HG02678 (cell line): ENCODE results near the gene SLC35F3.
"Not testable (repeated sequence)": the region's sequence is repeated elsewhere in the genome, so short reads cannot be mapped to it uniquely, and the experiment has no call there.

ENCODE experiments used
- ATAC-seq: cut with Tn5 transposase; IDR thresholded peaks from one replicate; pipeline ENCODE4 v1.9.1; 2021; ENCODE audit warnings: mild to moderate bottlenecking, moderate library complexity; ENCODE audit not compliant: unreplicated experiment

Gene SLC35F3

GRCh38 chr1:233904633-233905415, at the start of gene SLC35F3:
SLC35F3 (plus strand) TSS chr1:233904676.
- no peak for ATAC-seq

DNA sequence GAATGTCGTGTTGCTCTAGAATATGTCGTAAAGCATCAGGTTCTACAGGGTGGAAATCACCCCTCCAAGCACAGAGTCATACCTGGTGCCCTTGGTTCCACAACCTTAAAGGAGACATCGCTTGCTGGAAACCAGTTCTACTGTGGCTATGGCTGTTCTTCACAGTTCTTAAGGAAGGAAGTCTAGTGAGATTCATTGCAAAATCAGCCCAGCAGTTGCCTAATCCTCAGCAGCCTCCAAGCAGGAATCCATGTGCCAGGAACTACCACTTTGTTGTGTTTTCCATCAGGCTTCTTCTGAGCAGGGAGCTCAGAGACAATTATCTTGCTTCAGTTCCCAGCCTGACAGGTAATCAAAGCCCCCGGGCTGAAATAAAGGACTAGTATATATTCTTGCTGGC, 45.0 kb upstream of the SLC35F3 start:
- ATAC-seq = no peak

GRCh38 chr1:233863901-233864545, 40.5 kb upstream of the SLC35F3 start:
- ATAC-seq = no peak

GRCh38 chr1:233864578-233864977, 39.9 kb upstream of the SLC35F3 start:
- no peak for ATAC-seq

- ATAC-seq = no peak
Measured at GRCh38 chr1:233865216-233865615, 39.3 kb upstream of the SLC35F3 start.

DNA sequence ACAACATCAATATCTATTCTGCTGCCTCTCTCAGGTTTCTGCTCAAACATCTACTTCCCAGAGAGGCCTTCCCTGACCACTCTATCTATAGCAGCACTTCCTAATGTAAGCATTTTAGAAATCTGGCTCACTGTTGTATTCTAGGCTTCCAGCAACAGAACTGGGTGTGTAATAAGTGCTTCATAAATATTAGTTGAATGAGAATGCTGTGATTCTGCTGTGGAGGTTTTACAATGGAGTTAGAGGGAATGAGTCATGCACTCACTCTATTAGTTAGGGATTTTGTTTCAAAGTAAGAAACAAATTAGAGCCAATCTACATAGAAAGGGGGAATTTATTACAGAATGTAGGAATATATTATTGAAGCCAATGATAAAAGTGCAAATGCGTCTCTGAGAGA, 38.6 kb upstream of the SLC35F3 start:
- no peak for ATAC-seq

DNA sequence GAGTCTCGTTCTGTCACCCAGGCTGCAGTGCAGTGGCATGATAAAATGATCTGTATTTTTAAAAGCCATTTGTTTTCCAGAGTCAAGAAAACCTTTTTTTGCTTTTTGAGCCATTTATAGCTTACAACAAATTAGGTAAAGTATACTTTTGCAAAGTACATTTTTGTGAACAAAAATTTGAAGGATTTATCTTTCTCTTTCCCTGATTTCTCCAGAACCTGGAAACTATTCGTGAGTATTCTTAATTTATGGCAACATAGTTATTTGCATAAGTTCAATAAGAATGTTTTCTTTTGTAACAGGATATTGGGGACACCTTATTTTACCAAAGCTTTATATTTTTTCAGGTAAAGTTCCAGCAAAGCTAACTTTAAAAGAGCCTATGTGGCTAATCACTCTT, 37.4 kb upstream of the SLC35F3 start:
- no peak for ATAC-seq

GRCh38 chr1:233868461-233868860, 36.0 kb upstream of the SLC35F3 start:
- no peak for ATAC-seq

- ATAC-seq = no peak
Measured at GRCh38 chr1:233869680-233870079, 34.8 kb upstream of the SLC35F3 start.

GRCh38 chr1:233873666-233874065, 30.8 kb upstream of the SLC35F3 start:
- ATAC-seq = no peak

DNA sequence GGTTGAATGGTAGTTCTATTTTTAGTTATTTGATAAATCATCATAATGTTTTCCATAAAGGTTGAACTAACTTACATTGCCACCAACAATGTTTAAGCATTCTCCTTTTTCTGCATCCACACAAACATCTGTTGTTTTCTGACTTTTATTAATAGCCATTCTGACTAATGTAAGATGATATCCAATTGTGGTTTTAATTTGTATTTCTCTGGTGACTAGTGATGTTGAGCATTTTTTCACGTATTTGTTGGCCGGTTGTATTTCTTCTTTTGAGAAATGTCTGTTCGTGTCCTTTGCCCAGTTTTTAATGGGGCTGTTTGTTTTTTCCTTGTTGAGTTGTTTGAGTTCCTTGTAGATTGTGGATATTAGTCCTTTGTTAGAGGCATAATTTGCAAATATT, 24.6 kb upstream of the SLC35F3 start:
- no peak for ATAC-seq

GRCh38 chr1:233883671-233884070, 20.8 kb upstream of the SLC35F3 start:
- ATAC-seq = no peak

DNA sequence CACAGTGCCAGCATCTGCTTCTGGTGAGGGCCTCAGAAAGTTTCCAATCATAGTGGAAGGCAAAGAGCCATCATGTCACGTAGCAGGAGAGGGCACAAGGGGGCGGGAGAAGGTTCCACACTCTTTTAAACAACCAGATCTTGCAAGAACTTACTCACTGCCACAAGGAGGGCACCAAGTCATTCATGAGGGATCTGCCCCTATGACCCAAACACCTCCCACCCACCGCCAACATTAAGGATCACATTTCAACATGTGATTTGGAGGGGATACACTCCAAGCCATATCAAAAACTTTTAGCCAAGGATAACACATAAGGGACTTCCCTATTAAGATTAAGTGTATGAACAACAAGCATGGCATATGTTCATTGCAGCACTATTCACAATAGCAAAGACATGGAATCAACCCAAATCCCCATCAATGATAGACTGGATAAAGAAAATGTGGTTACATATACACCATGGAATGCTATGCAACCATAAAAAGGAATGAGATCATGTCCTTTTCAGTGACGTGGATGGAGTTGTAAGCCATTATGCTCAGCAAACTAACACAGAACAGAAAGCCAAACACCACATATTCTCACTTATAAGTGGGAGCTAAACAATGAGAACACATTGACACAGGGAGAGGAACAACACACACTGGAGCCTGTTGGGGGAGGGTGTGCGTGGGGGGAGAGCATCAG, 19.9 kb upstream of the SLC35F3 start:
- no peak for ATAC-seq

- ATAC-seq = no peak
Measured at GRCh38 chr1:233885196-233885920, 19.1 kb upstream of the SLC35F3 start.

DNA sequence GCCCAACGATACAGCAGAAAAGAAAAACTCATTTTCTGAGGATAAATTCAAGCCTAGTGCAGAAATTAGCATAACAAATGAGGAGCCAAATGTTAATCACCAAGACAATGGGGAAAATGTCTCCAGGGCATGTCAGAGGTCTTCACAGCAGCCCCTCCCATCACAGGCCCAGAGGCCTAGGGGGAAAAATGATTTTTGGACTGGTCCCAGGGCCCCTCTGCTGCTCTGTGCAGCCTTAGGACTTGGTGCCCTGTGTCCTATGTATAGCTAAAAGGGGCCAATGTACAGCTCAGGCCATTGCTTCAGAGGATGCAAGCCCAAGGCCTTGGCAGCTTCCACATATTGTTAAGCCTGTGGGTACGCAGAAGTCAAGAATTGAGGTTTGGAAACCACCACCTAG, 13.3 kb upstream of the SLC35F3 start:
- ATAC-seq = not testable (repeated sequence)

DNA sequence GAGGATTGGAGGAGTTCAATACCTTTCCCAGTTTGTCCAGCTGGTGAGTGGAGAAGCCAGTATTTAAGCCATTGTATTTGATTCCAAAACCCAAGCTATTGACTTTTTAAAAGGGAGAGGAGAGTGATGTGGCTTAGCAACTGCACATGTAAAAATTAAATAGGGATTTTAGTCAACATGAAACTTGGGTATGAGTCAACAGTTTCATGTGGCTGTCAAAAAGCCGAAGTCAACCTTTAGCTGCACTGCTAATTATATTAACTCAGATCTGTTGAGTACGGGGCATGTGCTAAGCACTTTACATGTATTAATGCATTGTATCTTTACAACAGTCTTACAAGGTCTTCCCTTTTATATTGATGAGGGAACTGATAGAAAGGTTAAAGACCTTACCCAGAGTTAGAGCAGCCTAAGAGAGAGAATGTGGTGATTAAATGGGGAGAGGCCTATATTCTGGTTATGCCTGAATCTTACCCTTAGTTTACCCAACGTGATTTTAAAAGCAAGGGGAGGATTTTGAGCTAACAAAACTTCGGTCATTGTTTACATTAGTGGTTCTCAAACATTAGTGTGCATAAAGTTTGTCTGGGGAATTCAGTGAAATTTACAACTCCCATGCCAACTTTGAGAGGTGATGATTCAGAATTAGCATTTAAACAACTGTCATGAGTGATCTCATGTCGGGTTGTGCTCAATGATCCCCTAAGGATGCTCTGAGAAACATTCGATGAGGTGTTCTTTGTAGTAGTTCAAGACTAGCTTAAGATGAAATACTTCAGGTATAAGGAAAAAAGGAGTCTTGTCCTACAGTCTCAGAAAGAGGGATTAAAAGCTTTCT, 6.9 kb upstream of the SLC35F3 start:
- ATAC-seq = peak; percentile 97

GRCh38 chr1:233901495-233901894, 3.0 kb upstream of the SLC35F3 start:
- ATAC-seq = no peak

DNA sequence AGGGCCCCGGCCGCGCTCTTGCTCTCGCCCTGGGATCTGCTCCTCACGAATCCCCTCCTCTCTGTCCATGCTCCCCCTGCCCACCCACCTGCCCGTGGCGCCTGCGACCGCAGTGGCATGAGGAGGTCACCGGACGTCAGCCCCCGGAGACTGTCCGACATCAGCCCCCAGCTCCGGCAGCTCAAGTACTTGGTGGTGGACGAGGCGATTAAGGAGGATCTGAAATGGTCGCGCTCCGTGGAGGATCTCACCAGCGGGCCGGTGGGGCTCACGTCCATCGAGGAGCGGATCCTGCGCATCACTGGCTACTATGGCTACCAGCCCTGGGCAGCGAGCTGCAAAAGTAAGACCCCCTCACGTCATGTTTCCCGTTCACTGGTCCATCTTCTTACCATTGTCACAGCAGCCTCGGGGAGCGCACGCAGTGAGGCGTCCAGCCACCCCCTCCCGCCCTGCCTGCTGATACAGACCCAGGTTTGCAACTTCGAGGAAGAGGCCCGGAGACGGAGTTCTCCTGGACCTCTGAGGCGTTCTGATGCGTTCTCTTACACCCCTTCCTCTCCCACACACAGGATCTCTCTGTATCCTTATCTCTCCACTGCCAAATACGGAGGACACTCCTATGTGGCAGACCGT, 1.1 kb downstream of the SLC35F3 start:
- ATAC-seq = no peak

- no peak for ATAC-seq
Measured at GRCh38 chr1:233907151-233907550, 2.7 kb downstream of the SLC35F3 start.

DNA sequence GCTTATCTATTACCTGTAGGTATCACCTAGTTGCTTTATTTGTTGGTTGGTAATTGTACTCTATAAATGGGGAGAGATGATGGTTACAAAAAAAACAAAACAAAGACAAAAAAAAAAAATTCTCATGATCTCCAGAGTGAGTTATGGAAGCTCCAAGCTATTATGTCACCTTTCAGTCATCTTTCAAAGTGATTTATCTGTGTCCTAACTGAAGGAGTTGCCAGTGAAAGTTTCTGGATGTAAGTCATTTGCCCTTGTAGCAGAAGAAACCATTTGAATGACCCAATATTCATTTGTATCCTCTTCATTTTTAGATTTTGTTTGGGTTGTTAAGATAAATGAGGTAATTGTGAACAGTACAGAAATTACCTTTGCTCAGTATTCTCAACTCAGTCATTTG, 3.6 kb downstream of the SLC35F3 start:
- no peak for ATAC-seq
